Prostate gland (tissue), 2 donors: ENCODE results near the gene DEDD. TPM values are rescaled to one million over a fixed set of nuclear protein-coding genes. Genes with fewer than 3 reads are reported as not detected.
A peak's percentile ranks its signal among the peaks of the same experiment; 100 is the strongest.

Experiments
- DNase-seq: peaks from one replicate; pipeline ENCODE4 v3.0.0-alpha.2; 2019; ENCODE audit warnings: low spot score
- H3K27ac ChIP-seq, 2 donors: fragments of 200-600 bp; sonication (generic); 2 replicates each; pipeline ENCODE4 v1.5.1; 2017 to 2019
- H3K27me3 ChIP-seq: fragments of 200-600 bp; sonication (generic); replicated peaks from 2 replicates; pipeline ENCODE4 v1.5.1; 2019; ENCODE audit not compliant: insufficient read depth
- H3K36me3 ChIP-seq, 2 donors: fragments of 200-600 bp; sonication (generic); 1 replicate in 1 of 2; 2 replicates in 1 of 2; pipeline versions ENCODE4 v1.5.1 to v1.8.1; 2017 to 2019
- H3K4me1 ChIP-seq: fragments of 200-600 bp; sonication (generic); replicated peaks from 2 replicates; pipeline ENCODE4 v1.5.1; 2019
- H3K4me3 ChIP-seq, 2 donors: fragments of 200-600 bp; sonication (generic); 2 replicates each; pipeline ENCODE4 v1.5.1; 2017 to 2019
- H3K9me3 ChIP-seq: fragments of 200-600 bp; sonication (generic); 2 replicates; pipeline ENCODE4 v1.5.1; 2017
- POLR2A ChIP-seq: fragments of 450-650 bp; IDR thresholded peaks from one replicate; pipeline ENCODE4 v1.6.1; 2016; ENCODE audit warnings: antibody characterized with exemption, mild to moderate bottlenecking
- POLR2AphosphoS5 ChIP-seq: sonication (generic); formaldehyde crosslinking; IDR thresholded peaks from one replicate; pipeline ENCODE4 v1.6.1; 2017; ENCODE audit warnings: antibody characterized with exemption
- WGBS: methylation state at CpG from one replicate; pipeline ENCODE4 v1.1.5; 2018; 5-methylcytosine and 5-hydroxymethylcytosine counted together
- intact Hi-C: fragments of 100-400 bp; cut with DNase I; formaldehyde crosslinking; loops from one replicate; pipeline ENCODE4 v1.14.2; 2022
- total RNA-seq, 2 donors: library from RNA; depleted of rRNA; stranded (reverse); fragments of >200 nt; gene quantifications; one replicate each; pipeline ENCODE4 v1.1.0, GENCODE V29; 2016
- TF ChIP-seq, protein P1 (sequence below), 4 experiments: fragments of 200-600 bp in 2 of 4; fragments of 450-650 bp in 2 of 4; sonication (generic) in 2 of 4; IDR thresholded peaks; 1 replicate in 3 of 4; 2 replicates in 1 of 4; pipeline ENCODE4 v1.5.1; 2016 to 2019; ENCODE audit warnings: antibody characterized with exemption in 4 of 4, mild to moderate bottlenecking in 2 of 4, moderate library complexity in 2 of 4

Gene DEDD
- total RNA-seq, 2 donors from 2014 or later, result 30.1 to 41.5 TPM

DNA sequence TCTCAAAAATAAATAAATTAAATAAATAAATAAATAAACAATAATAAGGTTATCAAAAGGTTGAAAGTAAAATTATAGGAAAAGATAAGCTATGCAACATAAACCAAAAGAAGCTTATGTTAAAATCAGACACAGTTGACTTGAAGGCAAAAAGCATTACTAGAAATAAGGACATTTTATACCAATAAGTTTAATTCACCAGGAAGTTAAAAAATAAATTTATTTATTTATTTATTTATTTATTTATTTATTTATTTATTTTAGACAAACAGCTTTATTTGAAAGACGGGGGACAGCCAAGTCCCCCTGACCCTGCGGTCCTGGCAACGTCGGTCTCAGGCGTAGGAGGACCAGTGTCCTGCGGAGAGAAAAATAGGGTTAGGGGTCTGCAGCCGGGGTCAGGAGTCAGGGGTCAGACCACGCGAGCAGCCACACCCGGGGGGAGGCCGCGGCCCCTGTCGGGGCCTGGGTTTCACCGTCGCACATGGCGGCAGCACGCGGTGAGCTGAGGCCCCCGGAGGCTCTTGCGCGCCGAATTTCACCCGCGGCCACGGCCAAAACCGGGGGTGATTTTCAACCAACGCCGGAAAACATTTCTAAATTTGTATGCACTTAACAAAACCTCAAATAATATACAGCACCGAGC, 8.4 kb upstream of the DEDD start:
- Histone ChIP-seq H3K27me3 (no peaks in the 10 kb centered on the region), H3K36me3 (no peaks in the 10 kb centered on the region), H3K27ac (no peak overlapping the region), H3K9me3 (no peaks in the 10 kb centered on the region), H3K4me1 (no peaks in the 10 kb centered on the region), H3K4me3 (no peak overlapping the region)
- TF ChIP-seq, protein P1, sequence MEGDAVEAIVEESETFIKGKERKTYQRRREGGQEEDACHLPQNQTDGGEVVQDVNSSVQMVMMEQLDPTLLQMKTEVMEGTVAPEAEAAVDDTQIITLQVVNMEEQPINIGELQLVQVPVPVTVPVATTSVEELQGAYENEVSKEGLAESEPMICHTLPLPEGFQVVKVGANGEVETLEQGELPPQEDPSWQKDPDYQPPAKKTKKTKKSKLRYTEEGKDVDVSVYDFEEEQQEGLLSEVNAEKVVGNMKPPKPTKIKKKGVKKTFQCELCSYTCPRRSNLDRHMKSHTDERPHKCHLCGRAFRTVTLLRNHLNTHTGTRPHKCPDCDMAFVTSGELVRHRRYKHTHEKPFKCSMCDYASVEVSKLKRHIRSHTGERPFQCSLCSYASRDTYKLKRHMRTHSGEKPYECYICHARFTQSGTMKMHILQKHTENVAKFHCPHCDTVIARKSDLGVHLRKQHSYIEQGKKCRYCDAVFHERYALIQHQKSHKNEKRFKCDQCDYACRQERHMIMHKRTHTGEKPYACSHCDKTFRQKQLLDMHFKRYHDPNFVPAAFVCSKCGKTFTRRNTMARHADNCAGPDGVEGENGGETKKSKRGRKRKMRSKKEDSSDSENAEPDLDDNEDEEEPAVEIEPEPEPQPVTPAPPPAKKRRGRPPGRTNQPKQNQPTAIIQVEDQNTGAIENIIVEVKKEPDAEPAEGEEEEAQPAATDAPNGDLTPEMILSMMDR (IDR thresholded peaks at IDR 0.05), result no peak
- TF ChIP-seq POLR2AphosphoS5, result no peak
- no peak for TF ChIP-seq POLR2A
- intact Hi-C loops, result no loop called here
- no peak for DNase-seq
- 96% methylated on average over 29 of the region's 29 CpGs for WGBS

DNA sequence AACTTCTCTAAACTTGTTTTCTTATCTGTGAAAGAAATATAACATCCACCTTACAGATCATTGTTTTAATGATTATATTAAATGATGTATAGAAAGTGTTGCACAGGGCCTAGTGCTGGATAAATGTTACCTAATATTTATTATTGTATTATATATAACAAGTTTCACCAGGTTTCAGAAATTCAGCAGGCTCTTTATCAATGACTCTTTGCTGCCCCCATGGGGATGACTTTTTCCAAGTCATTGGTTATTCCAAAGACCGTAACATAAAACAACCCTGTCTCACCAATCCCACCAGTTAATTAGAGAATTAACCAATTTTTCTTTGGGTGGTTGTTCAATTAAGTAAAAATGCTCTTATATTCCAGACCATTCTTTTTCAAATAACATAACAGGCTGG, 7.3 kb upstream of the DEDD start:
- 33% methylated on average over 1 of the region's 1 CpG for WGBS
- TF ChIP-seq, protein P1 (IDR thresholded peaks at IDR 0.05), result peak in 3 of 4 experiments; percentile 38 to 54 (median 51)
- TF ChIP-seq POLR2AphosphoS5, result no peak
- Histone ChIP-seq H3K9me3 (no peaks in the 10 kb centered on the region), H3K36me3 (no peaks in the 10 kb centered on the region), H3K4me3 (no peak overlapping the region), H3K27me3 (no peaks in the 10 kb centered on the region), H3K27ac (no peak overlapping the region), H3K4me1 (no peaks in the 10 kb centered on the region)
- DNase-seq, result peak; percentile 39
- intact Hi-C loops, result no loop called here

DNA sequence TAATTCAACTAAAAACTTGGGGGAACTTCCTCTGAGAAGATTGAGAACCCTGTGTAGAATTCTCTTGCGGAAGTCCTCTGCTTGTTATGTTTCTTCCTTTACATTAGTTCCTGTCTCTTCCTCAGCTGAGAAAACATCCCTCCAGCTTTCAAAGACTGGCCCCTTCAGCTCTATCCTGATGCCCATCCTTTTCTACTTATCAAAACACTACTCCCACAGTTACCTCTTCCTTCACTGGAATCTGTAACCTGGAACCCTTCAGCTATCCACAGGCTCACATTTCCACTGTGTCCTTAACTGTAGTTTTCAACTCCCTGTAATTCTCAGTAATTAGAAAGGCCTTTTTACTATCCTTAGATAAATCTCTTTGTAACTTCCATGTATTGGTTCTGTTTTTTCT, 6.0 kb upstream of the DEDD start:
- TF ChIP-seq, protein P1 (IDR thresholded peaks at IDR 0.05), result no peak
- TF ChIP-seq POLR2AphosphoS5, result no peak
- no peak for TF ChIP-seq POLR2A
- H3K27ac ChIP-seq, result no peak overlapping the region
- intact Hi-C loops, result no loop called here

DNA sequence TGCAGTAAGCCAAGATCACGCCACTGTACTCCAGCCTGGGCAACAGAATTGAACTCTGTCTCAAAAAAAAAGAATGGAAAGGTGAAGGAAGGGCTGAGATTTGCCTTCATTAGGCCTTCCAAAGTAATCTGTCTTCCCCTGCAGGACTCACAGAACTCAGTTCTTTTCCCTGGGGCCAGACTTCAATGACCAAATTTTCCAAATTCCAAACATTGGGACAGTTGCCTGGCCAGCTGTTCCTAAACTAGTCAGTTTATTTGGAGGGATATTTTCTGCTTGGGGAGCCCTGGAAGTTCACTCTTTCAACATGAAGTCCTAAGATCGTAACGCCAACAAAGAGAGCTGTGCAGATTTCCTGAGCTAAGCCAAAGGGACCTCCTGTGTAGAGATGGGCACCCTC, 5.4 kb upstream of the DEDD start:
- Histone ChIP-seq H3K4me1 (peaks cover 5% of the 10 kb centered on the region), H3K27me3 (no peaks in the 10 kb centered on the region), H3K9me3 (no peaks in the 10 kb centered on the region), H3K4me3 (no peak overlapping the region), H3K36me3 (no peaks in the 10 kb centered on the region), H3K27ac (no peak overlapping the region)
- no peak for DNase-seq
- intact Hi-C loops, result no loop called here
- WGBS, result 83% methylated on average over 3 of the region's 3 CpGs
- TF ChIP-seq POLR2A (no peak), POLR2AphosphoS5 (no peak)
- TF ChIP-seq, protein P1 (IDR thresholded peaks at IDR 0.05), result no peak

More for the DNA sequence above, 6.0 kb upstream of the DEDD start:
- 79% methylated on average over 1 of the region's 1 CpG for WGBS
- Histone ChIP-seq H3K9me3 (no peaks in the 10 kb centered on the region), H3K36me3 (no peaks in the 10 kb centered on the region), H3K4me1 (peaks cover 5% of the 10 kb centered on the region), H3K27me3 (no peaks in the 10 kb centered on the region), H3K4me3 (no peak overlapping the region)
- no peak for DNase-seq

DNA sequence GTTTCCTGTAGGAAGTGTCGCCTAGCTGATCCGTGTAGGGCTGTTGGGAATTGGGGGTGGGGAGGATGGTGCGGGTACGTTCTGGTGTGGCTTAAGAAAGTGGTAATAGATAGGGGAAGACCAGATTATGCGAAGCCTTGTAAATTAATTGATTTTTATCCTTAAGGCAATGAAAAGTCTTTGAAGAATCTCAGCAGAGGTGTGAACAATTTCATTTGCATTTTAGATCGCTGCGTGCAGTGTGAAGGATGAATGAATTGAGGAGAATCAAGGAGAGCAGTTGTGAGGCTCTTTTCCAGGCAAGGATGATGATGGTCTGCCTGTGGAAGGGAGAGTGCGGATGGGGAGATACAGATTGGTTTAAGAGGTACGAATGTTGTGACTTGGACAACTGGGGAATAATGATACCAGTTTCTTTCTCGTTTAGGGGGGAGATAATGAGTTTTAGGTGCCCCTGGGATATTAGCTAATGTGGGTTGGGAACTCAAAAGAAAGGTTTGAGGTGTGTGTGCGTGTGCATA, 813 bp upstream of the DEDD start:
- WGBS, result 3% methylated on average over 11 of the region's 11 CpGs
- H3K36me3 ChIP-seq, result no peaks in the 10 kb centered on the region
- H3K27ac ChIP-seq, result peak overlapping the region; percentile 93 to 97
- no peaks in the 10 kb centered on the region for H3K27me3 ChIP-seq
- H3K4me1 ChIP-seq, result peaks cover 5% of the 10 kb centered on the region
- TF ChIP-seq POLR2A (no peak), POLR2AphosphoS5 (no peak)
- TF ChIP-seq, protein P1 (IDR thresholded peaks at IDR 0.05), result no peak
- intact Hi-C loops, result loop anchor here (2.0 kb wide), 2 partner anchors 14 to 20 kb away; partner anchors contain the start of genes NIT1, PFDN2 and UFC1
- no peaks in the 10 kb centered on the region for H3K9me3 ChIP-seq
- H3K4me3 ChIP-seq, result peak overlapping the region; percentile 69 to 77
- no peak for DNase-seq
